Right lobe of liver (tissue), 4 donors: Measurements from ENCODE around the gene RABL6.

Source experiments
- POLR2A ChIP-seq: fragments of 450-650 bp; IDR thresholded peaks from one replicate; pipeline ENCODE4 v1.6.1; 2017; ENCODE audit warnings: antibody characterized with exemption, mild to moderate bottlenecking
- TF ChIP-seq, protein P1 (sequence below), 4 donors: fragments of 200-600 bp in 3 of 4; fragments of 450-650 bp in 1 of 4; IDR thresholded peaks; one replicate each; pipeline versions ENCODE4 v1.5.1 to v1.8.0; 2016 to 2022; ENCODE audit warnings: antibody characterized with exemption in 4 of 4, mild to moderate bottlenecking in 2 of 4
- donor health status: DM: no; HTN: no; CAD: no.
- donor health status: DM: no; HTN: no; CAD: no.
- donor health status: DM: no; HTN: yes; CAD: no.

DNA sequence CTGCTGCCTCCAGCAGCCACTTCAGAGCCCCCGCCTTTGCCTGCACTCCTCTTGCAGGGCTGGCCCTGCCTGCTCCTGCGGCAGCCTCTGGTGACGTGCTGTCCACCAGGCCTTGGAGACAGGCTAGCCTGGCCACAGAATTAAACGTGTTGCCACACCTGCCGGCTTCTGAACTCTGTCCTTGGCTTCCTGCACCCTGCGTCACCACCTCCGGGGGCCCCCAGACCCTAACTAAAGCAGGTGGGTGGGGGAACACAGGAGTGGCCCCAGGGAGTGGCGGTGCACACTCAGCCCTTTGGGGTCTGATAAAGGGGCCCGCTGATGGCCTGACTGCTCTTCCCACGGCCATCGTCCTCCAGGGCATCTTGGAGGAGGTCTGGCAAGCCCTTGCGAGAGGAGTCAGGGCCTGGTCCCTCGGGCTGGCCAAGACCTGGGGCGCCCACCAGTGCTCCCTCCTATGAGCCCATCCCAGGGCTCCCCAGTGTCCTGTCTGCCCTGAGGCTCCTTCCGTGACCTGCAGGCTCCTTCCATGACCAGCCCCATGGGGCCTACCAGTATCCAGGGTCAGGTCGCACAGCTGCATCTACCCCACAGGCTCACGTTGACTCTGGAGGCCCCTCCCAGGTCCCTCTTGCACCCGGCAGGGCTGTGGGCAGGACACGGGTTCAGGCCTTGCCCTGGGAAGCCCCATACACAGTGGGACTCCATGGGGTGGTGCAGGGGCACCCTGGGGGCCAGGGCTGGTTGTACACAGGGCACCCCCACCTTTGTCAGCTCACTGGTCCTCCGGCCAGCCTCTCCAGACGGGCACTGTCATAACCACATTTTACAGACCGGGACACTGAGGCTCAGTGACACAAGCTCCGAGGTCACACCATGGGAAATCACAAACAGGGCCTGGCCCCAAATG is 43.4 kb downstream of the RABL6 start:
- TF ChIP-seq POLR2A: no peak
- TF ChIP-seq, protein P1, sequence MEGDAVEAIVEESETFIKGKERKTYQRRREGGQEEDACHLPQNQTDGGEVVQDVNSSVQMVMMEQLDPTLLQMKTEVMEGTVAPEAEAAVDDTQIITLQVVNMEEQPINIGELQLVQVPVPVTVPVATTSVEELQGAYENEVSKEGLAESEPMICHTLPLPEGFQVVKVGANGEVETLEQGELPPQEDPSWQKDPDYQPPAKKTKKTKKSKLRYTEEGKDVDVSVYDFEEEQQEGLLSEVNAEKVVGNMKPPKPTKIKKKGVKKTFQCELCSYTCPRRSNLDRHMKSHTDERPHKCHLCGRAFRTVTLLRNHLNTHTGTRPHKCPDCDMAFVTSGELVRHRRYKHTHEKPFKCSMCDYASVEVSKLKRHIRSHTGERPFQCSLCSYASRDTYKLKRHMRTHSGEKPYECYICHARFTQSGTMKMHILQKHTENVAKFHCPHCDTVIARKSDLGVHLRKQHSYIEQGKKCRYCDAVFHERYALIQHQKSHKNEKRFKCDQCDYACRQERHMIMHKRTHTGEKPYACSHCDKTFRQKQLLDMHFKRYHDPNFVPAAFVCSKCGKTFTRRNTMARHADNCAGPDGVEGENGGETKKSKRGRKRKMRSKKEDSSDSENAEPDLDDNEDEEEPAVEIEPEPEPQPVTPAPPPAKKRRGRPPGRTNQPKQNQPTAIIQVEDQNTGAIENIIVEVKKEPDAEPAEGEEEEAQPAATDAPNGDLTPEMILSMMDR (IDR thresholded peaks at IDR 0.05): no peak
